Ishikawa (cell line): ENCODE data around the gene CAMK4.

ENCODE experiments used
- CEBPB ChIP-seq: IDR thresholded peaks from 2 replicates; pipeline ENCODE4 v1.6.1; 2012
- CREB1 ChIP-seq: IDR thresholded peaks from 2 replicates; pipeline ENCODE4 v1.6.1; 2012; ENCODE audit warnings: low read depth
- EGR1 ChIP-seq: IDR thresholded peaks from 2 replicates; pipeline ENCODE4 v1.6.1; 2012
- EP300 ChIP-seq: IDR thresholded peaks from 2 replicates; pipeline ENCODE4 v1.6.1; 2012; ENCODE audit warnings: borderline replicate concordance
- FOXM1 ChIP-seq: IDR thresholded peaks from 2 replicates; pipeline ENCODE4 v1.6.1; 2012; ENCODE audit warnings: low read depth, borderline replicate concordance
- MAX ChIP-seq: IDR thresholded peaks from 2 replicates; pipeline ENCODE4 v1.6.1; 2012
- NFIC ChIP-seq: IDR thresholded peaks from 2 replicates; pipeline ENCODE4 v1.6.1; 2012
- RAD21 ChIP-seq: IDR thresholded peaks from 2 replicates; pipeline ENCODE4 v1.6.1; 2012; ENCODE audit warnings: low read depth
- REST ChIP-seq: IDR thresholded peaks from 2 replicates; pipeline ENCODE4 v1.6.1; 2012; ENCODE audit warnings: low read depth, mild to moderate bottlenecking
- TAF1 ChIP-seq: IDR thresholded peaks from 2 replicates; pipeline ENCODE4 v1.6.1; 2012; ENCODE audit warnings: low read depth, mild to moderate bottlenecking
- TCF12 ChIP-seq: IDR thresholded peaks from 2 replicates; pipeline ENCODE4 v1.6.1; 2012; ENCODE audit warnings: low read depth
- TEAD4 ChIP-seq: IDR thresholded peaks from 2 replicates; pipeline ENCODE4 v1.6.1; 2012
- YY1 ChIP-seq: IDR thresholded peaks from 2 replicates; pipeline ENCODE4 v1.6.1; 2012; ENCODE audit warnings: low read depth
- ZBTB7A ChIP-seq: IDR thresholded peaks from 2 replicates; pipeline ENCODE4 v1.6.1; 2012; ENCODE audit warnings: low read depth
- TF ChIP-seq, protein P1 (sequence below): IDR thresholded peaks from 2 replicates; pipeline ENCODE4 v1.6.1; 2012

The CAMK4 gene

GRCh38 chr5:111454776-111455175 lies 230.6 kb downstream of the CAMK4 start:
- TF ChIP-seq REST (no peak), NFIC (no peak), TEAD4 (no peak), ZBTB7A (no peak), TCF12 (no peak), YY1 (no peak), MAX (no peak), RAD21 (no peak), EGR1 (no peak), TAF1 (no peak), CREB1 (no peak)
- TF ChIP-seq, protein P1, sequence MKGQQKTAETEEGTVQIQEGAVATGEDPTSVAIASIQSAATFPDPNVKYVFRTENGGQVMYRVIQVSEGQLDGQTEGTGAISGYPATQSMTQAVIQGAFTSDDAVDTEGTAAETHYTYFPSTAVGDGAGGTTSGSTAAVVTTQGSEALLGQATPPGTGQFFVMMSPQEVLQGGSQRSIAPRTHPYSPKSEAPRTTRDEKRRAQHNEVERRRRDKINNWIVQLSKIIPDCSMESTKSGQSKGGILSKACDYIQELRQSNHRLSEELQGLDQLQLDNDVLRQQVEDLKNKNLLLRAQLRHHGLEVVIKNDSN = no peak

DNA sequence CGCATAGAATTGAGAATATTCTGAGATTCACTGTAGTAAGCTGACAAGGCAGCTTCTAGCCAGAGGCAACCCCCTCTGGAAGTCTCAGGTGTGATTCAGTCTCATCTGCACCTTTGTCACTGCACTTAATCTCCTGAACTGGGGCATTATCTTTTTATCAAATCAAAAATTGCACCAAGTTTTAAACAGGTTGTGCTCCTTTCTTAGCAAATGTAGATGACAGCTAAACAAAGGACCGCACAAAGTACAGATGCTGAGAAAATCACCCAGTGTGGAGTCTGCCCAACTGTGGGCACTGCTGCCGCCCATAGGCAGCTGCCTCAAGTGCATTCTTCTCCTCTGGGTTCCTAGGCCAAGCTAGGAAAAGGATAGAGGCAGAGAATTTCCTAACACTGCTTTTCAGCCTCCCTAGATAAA lies 237.1 kb downstream of the CAMK4 start:
- no peak for TF ChIP-seq CREB1
- TF ChIP-seq RAD21 = peak; percentile 58
- TF ChIP-seq, protein P1 = no peak

DNA sequence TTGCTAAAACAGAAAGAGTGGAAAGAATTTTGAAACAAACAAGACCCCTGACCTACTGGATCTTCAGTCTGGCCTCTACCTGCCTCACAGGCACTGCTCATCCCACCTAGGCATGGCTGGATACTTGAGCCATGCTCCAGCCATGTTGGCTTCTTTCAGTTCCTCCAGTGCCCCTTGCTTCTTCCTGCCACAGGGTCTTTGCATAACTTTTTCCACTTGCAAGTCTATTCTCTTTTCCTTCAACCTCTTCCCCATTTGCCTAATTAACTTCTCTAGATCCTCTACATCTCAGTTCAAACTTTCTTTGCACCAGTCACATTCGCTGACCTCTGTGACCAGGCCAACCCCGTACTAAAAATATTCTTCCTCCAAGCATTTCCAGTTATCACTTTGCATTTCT lies 237.8 kb downstream of the CAMK4 start:
- TF ChIP-seq YY1 (no peak), FOXM1 (no peak), CEBPB (no peak), NFIC (no peak), RAD21 (no peak), EP300 (no peak), CREB1 (no peak), TCF12 (no peak), REST (no peak), EGR1 (no peak), TAF1 (no peak)

DNA sequence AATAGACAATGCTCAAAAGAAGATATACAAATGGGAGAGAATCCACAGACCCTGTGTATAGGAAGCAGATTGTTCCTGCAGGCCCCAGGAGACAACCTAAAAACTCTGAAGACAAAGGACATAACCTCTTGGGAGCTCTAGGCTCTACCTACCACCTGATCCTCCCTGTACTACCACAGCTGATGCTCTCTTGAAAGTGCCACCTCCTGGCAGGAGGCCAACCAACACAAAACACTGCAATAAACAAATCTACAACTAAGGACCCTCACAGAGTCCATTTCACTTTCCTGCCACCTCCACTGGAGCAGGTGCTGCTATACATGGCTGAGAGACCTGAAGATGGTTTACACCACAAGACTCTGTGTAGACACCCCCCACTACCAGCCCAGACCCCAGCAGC lies 239.1 kb downstream of the CAMK4 start:
- no peak for TF ChIP-seq TEAD4
- TF ChIP-seq CEBPB = no peak
- no peak for TF ChIP-seq TAF1
- no peak for TF ChIP-seq RAD21
- no peak for TF ChIP-seq FOXM1
- no peak for TF ChIP-seq EP300
- no peak for TF ChIP-seq CREB1
- no peak for TF ChIP-seq ZBTB7A
- no peak for TF ChIP-seq TCF12
- no peak for TF ChIP-seq MAX
- no peak for TF ChIP-seq YY1
- TF ChIP-seq REST = no peak
- no peak for TF ChIP-seq NFIC
- TF ChIP-seq EGR1 = no peak
- TF ChIP-seq, protein P1 = no peak

DNA sequence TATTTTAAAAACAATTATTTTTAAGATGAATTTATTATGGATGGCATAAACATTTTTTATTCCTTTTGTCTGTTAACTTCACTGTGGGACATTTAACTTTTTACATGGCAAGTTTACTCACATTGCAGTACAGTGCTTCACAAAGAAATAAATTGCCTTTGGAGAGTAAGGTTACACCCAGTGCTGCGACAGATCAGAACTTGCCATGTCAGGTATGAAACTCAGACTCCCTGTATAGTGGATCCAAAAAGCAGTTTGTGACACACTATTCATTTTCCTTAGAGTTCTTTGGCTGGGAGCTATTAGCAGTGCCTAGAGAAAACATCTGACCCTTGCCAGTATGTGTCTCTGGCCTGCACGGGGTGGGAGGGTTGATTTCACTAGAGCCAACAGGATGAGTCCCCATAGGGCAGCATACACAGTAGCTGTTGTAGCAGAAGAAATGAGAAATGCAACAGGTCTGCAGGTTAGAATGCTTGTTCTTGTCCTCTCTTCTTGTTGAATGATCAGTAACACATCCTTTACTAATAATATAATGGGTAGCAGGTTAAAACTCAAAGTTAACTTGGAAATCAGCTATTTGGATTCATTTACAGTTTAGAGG lies 245.2 kb downstream of the CAMK4 start:
- TF ChIP-seq TCF12 = no peak
- TF ChIP-seq TAF1 = no peak
- no peak for TF ChIP-seq CREB1
- no peak for TF ChIP-seq FOXM1
- TF ChIP-seq YY1 = no peak
- TF ChIP-seq TEAD4 = no peak
- no peak for TF ChIP-seq CEBPB
- TF ChIP-seq NFIC = no peak
- TF ChIP-seq, protein P1 = no peak
